Stomach (tissue), 4 donors: ENCODE data around the gene SMAD6.

Source experiments
- EP300 ChIP-seq: sonication (generic); formaldehyde crosslinking; IDR thresholded peaks from one replicate; pipeline ENCODE4 v1.6.1; 2017; ENCODE audit warnings: antibody characterized with exemption
- POLR2A ChIP-seq, 4 donors: fragments of 450-650 bp; IDR thresholded peaks; one replicate each; pipeline ENCODE4 v1.6.1; 2016; ENCODE audit warnings: antibody characterized with exemption in 4 of 4, control low read depth in 2 of 4, mild to moderate bottlenecking in 1 of 4, moderate library complexity in 1 of 4
- POLR2AphosphoS5 ChIP-seq, 3 donors: sonication (generic); formaldehyde crosslinking; IDR thresholded peaks; one replicate each; pipeline ENCODE4 v1.6.1; 2016; ENCODE audit warnings: antibody characterized with exemption in 3 of 3
- TF ChIP-seq, protein P1 (sequence below), 7 experiments: fragments of 450-650 bp in 4 of 7; fragments of 200-600 bp in 3 of 7; sonication (generic) in 3 of 7; IDR thresholded peaks; one replicate each; pipeline ENCODE4 v1.5.1; 2016 to 2019; ENCODE audit warnings: antibody characterized with exemption in 7 of 7, control low read depth in 2 of 7, mild to moderate bottlenecking in 1 of 7

DNA sequence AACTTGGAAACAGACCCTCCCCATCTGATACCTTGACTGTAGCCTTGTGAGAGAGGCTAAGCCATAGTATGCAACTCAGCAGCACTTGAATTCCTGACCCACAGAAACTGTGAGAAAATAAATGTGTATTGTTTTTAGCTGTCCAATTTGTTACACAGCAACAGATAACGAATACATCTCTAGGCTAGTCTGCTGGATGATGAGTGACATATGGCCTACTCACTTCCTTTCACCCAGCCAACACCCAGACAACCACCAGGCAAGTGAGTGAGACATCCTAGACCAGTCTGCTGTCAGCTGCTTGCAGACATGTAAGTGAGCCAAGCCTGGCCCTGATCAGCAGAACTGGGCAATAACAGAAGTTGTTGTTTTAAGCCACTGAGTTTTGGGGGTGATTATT, 19.2 kb upstream of the SMAD6 start:
- TF ChIP-seq, protein P1, sequence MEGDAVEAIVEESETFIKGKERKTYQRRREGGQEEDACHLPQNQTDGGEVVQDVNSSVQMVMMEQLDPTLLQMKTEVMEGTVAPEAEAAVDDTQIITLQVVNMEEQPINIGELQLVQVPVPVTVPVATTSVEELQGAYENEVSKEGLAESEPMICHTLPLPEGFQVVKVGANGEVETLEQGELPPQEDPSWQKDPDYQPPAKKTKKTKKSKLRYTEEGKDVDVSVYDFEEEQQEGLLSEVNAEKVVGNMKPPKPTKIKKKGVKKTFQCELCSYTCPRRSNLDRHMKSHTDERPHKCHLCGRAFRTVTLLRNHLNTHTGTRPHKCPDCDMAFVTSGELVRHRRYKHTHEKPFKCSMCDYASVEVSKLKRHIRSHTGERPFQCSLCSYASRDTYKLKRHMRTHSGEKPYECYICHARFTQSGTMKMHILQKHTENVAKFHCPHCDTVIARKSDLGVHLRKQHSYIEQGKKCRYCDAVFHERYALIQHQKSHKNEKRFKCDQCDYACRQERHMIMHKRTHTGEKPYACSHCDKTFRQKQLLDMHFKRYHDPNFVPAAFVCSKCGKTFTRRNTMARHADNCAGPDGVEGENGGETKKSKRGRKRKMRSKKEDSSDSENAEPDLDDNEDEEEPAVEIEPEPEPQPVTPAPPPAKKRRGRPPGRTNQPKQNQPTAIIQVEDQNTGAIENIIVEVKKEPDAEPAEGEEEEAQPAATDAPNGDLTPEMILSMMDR (IDR thresholded peaks at IDR 0.05): no peak
- TF ChIP-seq POLR2AphosphoS5 (IDR thresholded peaks at IDR 0.05) (no peak), POLR2A (IDR thresholded peaks at IDR 0.05) (no peak), EP300 (no peak)
